GM12891 (cell line): ENCODE results near the gene EFNB1.

Experiments used
- PAX5 ChIP-seq: IDR thresholded peaks from 2 replicates; pipeline ENCODE4 v1.6.1; 2011; ENCODE audit warnings: low read length, moderate library complexity, mild to moderate bottlenecking; ENCODE audit not compliant: insufficient read depth, severe bottlenecking
- POLR2A ChIP-seq: IDR thresholded peaks from 2 replicates; pipeline ENCODE4 v1.6.1; 2011; ENCODE audit warnings: low read depth, low read length, control low read depth
- POLR2AphosphoS5 ChIP-seq: IDR thresholded peaks from 2 replicates; pipeline ENCODE4 v1.6.1; 2011; ENCODE audit warnings: low read depth, low read length, control low read depth
- POU2F2 ChIP-seq: IDR thresholded peaks from 2 replicates; pipeline ENCODE4 v1.6.1; 2011; ENCODE audit warnings: low read depth, mild to moderate bottlenecking, control low read depth, low read length, moderate library complexity
- SPI1 ChIP-seq: IDR thresholded peaks from 2 replicates; pipeline ENCODE4 v1.6.1; 2011; ENCODE audit warnings: low read depth, low read length, control low read depth
- TAF1 ChIP-seq: IDR thresholded peaks from 2 replicates; pipeline ENCODE4 v1.6.1; 2011; ENCODE audit warnings: low read depth, low read length, control low read depth

DNA sequence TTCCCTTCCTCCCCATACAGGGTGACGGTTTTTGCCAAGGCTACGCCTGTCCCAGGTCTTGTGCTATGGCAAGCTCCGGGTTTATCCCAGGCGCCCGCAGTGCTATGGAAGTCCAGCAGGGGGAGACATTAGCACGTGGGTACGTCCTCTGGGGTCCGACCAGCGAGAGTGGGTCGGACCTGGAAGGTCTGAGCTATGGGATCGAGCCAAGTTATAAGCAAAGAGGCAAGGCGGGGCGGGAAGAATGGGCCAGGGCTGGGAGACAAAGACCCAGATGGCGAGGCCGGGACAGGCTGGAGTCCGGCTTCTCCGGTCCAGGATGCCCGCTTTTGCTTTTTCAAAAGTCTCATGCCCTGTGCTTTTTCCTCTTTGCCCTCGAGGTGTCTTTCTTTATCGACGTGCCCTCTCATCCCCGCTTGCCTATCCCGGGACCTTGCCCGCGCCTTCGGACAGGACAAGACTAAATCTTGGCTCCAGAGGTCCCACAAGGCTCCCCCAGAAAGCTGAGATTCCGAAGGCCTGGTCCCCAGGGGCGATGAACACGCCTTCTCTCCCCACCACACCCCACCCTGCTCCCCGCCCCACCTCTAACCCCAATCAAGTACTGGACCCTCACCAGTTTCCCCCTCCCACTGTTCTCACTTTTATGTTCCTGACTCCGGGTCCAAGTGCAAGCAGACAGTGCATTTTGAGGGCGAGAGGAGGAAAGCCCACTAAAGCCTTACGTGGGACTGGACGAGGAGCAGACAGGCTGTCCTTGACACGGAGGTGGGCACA lies 785 bp upstream of the EFNB1 start:
- TF ChIP-seq POLR2AphosphoS5 (no peak), POLR2A (no peak), TAF1 (no peak), PAX5 (no peak), SPI1 (no peak), POU2F2 (no peak)
